ENCODE measurements around the gene LRCH1.

- TF ChIP-seq CTCF (IDR thresholded peaks at IDR 0.05) (no peak), POLR2A (IDR thresholded peaks at IDR 0.05) (no peak)
Measured at GRCh38 chr13:46648166-46648607, 95.2 kb downstream of the LRCH1 start.
